Embryonic facial prominence (tissue), 1 donor: ENCODE data around the gene GALNTL6.

ENCODE experiments used
- DNase-seq: peaks from one replicate; pipeline ENCODE4 v3.0.0-alpha.2; 2016; ENCODE audit errors: extremely low spot score

The GALNTL6 gene

DNA sequence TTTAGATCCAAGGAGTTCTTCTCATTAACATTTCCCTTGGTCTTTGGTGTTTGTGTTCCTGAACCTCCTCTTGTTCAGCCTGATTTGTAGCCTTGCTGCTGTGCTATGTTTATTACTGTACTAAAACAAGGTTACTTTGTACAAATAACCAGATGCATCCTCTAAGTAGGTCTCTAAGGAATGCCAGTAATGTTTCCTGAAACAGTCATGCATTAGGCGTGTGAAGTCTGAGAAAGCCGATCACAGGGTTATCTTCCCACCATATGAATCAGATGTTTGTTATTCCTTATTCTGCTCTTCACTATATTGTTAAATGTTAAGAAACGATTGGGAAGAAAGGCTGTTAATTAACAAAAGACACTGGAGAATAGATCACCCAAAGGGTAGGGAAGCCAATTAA lies 66.9 kb downstream of the GALNTL6 start:
- no peak for DNase-seq

DNA sequence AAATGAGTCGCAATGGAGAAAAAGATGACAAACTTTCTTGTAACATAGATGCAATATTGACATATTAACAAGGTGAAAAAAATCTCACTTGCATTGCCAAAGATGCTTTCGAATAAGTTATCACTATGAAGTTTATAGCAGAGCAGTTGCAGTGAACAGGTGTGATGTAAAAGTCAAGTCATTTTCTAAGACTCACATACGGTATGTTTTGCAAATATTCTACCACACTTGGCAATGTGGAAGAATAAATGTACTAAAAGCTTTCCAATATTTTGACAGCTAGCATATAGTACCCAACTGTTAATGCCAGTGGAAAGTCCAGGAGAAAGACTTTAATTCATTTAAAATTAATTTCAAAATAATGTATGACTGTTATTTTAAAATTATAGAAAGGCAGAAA lies 76.5 kb downstream of the GALNTL6 start:
- DNase-seq, result no peak

DNA sequence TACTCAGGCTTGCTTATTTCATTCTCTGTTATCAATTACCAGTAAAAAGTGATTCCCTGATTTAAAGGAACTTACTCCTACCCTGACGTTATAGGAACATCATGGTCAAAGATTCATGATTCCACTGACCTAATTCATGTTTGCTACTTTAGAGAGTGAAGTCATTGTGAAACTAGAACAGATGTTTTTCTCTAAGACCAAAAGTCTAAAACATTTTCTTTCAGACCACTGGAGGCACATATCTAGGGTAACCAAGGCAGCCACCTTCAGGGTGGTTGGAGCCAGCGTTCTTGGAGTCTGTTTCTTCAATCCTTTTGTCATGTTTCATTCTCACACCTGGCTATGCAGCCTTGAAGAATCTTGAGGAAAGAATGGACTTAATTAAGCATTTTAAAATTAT lies 77.8 kb downstream of the GALNTL6 start:
- no peak for DNase-seq

DNA sequence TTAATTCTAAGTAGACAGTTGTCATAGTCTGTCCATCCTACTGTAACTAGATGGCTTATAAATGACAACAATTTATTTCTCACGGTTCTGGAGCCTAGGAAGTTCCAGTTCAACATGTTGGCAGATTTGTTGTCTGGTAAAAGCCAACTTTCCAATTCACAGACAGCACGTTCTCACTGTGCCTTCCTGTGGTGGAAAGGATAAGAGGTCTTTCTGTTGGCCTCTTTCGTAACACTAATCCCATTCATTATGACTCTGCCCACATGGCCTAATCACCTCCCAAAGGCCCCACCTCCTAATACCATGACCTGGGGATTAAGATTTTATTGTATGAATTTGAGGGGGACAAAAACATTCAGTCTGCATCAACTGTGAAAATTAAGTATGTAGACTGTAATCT lies 83.2 kb downstream of the GALNTL6 start:
- DNase-seq, result no peak

DNA sequence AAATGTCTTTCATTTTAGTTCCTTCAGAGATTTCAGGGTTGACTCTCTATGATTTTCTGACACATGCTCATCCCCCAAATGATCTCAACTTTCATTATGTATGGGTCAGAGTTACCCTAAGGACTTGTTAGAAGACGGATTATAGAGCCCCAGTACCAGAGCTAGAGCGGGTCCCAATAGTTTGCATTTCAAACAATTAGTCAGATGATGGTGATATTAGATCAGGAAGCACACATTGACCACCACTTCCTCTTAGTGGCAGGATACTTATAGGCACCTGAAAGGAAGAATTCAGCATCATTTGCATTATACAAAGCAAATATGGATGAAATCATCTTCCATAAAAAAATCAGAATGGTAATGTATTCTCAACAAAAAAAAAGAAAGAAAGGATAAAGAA lies 106.1 kb downstream of the GALNTL6 start:
- DNase-seq, result no peak

DNA sequence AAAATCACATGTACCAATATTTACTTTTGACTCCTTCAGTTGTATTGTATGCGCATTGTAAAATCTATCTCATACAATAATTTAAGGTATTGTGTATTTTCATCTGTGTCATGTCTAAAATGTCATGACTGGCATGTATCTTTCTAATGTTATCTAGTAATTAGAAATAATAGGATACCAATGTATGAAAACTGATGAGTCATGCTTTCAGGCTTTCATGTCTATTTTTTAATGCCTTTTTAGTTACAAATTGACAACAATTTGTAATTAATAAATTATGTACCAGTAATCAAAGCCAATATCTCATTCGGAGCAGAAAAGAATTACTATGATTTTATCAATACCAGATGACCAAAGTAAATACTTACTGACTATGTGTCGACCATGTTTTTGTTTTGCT lies 107.7 kb downstream of the GALNTL6 start:
- DNase-seq, result no peak

DNA sequence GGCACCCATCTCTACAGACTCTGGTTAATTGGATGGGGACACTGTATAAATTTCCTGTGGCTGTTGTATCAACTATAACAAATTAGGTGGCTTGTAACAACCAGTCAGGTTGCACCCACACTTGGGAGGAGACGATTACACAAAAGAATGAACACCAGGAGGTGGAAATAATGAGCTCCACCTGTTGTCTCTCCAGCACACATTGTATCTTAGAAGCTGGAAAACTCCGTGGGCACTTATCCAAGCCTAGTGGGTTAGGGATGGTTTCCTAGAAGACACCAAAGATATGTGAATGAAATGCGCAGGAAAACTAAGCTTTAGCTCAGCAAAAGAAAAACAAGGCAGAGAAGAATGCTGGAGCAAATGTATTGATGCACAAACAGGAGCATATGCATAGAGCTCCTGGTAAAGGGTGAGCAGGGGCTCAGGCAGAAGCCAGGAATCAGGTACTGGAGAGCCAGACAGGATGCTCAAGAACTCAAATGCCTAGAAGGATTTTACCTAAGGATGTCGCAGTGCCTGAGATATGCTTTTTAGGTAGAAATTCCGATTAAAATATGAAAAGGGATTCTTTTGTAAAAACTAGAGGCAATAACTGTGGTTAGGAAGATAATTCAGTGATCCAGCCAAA lies 111.7 kb downstream of the GALNTL6 start:
- DNase-seq, result no peak

DNA sequence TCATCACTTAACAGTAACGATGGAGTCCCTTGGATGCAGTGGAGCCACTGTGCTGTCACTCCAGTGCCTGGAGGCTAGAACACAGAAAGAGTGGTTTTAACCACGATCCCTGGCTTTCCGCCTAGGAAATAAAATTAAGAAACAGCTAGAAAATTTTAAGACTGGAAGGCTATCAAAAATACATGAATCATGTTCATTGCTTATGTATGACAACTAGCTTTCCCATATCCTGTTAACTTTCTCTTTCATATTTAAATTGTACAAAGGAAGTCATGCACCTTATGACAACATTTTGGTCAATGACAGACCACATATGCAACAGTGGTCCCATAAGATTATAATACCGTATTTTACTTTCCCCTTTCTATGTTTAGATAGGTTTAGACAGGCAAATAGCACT lies 115.1 kb downstream of the GALNTL6 start:
- DNase-seq, result no peak

DNA sequence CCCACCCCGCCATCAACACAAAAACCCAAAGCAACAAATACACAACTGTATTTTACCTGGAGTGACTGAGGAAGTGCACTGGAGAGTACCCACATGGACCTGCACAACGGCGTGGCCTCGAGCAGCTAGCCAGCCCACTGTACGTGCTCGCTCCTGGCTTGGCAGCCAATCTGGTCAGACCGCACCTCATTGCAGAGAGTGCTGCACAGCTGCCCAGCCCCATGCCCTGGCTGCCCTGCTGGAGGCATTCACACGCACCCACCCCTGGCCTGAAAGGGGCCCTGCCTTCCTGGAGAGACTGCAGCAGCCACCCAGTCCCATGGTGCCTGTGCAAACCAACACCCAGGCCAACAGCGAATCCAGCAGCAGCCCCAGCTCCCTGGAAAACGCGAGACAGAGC lies 116.3 kb downstream of the GALNTL6 start:
- DNase-seq, result no peak

DNA sequence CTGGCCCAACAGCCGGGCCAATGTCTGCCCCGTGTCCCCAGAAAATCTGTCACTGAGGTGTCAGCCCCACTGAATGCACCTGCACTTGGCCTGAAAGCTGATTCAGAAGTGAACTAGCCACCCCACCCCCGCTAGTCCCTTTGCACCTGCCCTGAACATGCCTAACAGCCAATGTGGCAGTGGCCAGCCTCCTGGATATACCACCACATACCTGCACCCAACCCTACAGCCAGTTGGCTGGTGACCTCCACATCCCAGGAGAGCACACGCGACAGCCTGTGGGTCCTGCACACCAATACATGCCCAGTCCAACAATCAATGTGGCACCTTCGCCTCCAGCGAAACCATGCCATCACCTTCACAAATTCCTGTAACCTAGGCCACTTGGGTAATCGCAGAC lies 116.7 kb downstream of the GALNTL6 start:
- DNase-seq, result no peak

DNA sequence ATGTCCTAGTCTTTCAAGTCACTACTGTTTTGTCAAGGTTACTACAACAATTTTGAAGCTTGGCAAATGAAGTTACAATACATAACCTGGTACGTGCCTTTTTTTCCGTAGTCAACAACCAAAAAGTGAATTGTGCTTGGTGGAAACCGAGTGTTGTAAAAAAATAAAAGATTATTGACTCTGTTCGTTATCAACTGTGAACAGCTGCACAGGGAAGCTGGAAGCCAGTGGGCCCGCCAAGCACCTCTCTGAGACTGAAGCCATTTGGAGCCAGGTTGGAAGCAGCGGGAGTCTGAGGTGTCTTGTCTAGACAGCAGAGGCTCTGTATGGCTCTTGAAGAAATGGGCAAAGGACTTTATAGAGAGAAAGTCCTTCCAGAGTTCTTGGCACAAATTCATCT lies 119.0 kb downstream of the GALNTL6 start:
- no peak for DNase-seq

DNA sequence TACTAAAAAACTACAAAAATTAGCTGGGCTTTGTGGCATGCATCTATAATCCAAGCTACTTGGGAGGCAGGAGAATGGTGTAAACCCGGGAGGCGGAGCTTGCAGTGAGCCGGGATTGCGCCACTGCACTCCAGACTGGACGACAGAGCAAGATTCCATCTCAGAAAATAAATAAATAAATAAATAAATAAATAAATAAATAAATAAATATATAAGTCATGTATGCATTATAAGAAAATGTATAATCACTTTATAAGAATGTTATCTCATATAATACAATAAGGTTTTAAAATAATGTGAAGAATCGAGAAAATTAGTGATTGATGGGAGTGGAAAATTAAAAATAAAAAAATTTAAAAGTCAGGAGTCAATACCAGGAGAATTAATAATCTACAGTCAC lies 127.5 kb downstream of the GALNTL6 start:
- DNase-seq, result no peak

DNA sequence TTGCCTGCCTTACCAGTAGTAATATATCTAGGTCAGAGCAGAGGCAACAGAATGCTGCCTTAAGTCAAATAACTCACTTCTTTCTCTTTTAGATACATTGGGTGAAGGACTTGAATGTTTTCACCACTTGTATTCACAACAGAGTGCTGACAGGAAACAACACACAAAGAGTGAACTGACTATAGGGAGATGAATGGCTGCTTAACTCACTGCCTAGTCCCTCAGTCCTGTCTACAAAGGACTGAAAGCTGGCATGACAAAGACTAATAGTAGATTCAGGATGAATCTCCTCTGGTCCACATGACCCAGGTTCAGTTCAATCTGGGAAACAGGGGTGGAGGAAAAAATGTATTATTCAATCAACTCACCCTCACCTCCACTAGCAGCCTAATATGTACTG lies 134.2 kb downstream of the GALNTL6 start:
- DNase-seq, result no peak

DNA sequence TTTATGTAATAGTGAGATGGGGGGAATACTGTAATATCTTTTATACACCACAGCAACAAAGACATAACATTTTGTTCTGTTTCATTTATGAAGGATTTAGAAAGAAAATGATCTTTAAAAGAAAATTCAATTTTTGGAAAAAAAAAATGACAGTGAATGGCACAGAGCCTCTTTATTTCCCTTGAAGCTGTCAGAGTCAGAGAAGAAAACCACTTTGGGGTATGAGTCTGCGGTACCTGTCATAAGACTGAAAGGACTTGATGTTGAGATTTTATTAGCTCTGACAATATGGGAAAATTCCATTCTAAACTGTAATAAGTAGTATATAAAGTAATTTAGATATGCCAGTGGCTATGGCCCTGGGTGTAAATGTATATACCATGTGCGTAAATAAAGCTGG lies 134.8 kb downstream of the GALNTL6 start:
- no peak for DNase-seq

DNA sequence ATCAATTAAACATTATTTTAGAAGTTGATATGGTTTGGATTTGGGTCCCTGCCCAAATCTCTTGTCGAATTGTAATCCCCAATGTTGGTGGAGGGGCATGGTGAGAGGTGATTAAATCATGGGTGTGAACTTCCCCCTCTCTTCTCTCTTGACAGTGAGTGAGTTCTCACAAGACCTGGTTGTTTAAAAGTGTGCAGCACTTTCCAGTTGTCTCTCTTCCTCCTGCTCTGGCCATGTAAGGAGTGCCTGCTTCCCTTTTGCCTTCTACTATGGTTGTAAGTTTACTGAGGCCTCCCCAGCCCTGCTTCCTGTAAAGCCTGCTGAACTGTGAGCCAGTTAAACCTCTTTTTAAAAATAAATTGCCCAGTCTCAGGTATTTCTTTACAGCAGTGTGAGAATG lies 141.4 kb downstream of the GALNTL6 start:
- DNase-seq, result no peak

DNA sequence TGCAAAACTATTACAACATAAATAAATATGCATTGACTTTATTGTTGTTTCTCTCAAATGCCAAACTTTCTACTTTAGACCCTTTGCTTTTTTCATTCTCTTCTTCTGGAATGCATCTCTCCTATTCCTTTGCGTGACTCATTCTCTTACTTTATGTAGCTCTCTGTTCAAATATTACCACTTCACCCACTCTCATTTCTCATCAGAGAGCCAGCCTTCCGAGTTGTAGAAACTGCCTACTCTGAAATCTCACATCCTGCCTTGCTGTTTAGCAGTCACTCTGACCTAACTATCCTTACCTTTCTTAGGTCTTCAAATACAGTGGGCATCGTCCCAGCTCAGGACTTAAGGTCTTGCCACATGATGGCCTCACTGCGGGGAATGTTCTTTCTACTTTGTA lies 143.5 kb downstream of the GALNTL6 start:
- no peak for DNase-seq

DNA sequence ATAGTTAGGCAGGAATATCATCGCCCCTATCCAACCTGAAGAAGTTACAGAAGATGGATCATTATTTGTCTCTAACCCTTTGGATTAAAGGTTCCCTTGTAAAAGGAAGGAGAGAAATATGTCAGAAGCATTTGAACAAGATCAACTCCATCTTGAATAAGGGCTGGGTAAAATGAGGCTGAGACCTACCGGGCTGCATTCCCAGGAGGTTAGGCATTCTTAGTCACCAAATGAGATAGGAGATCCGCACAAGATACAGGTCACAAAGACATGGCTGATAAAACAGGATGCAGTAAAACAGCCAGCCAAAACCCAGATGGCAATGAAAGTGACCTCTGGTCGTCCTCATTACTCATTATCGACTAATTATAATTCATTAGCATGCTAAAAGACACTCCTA lies 148.9 kb downstream of the GALNTL6 start:
- DNase-seq, result no peak

DNA sequence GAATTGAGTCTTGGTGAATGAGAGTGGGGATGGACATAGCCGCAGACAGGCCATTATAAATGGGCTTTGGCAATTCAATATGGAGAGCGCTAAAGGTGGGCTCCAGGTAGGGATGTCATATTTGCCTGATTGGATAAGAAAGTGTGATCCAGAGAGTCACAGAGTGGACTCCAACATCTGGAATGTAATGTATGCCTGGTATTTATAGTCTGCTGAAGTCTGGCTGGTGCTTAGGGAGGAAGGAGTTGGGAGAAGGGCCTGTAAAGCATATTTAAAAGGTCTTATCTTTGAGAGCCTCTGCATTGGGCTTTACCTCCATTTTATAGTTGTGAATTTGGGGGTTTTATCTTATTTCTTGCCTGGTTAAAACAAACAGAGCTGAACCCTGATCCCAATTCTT lies 153.2 kb downstream of the GALNTL6 start:
- no peak for DNase-seq

DNA sequence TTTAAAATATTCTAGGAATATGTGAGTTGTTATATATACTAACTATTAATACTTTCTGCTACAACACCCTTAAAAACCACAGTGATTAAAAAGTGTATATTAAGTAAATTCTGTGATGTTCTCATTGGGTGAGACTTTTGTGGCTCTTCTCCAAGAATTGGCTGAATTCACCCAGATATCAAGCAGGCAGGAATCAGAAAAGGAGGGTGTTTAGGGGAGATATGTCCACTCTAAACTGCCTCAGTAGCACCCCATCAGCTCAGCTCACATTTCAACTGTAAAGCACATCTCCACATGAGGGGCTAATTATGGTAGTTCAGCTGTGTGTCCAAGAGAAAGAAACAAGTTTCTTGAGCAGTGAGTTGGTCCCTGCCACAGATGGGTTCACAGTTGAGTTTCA lies 165.0 kb downstream of the GALNTL6 start:
- no peak for DNase-seq

DNA sequence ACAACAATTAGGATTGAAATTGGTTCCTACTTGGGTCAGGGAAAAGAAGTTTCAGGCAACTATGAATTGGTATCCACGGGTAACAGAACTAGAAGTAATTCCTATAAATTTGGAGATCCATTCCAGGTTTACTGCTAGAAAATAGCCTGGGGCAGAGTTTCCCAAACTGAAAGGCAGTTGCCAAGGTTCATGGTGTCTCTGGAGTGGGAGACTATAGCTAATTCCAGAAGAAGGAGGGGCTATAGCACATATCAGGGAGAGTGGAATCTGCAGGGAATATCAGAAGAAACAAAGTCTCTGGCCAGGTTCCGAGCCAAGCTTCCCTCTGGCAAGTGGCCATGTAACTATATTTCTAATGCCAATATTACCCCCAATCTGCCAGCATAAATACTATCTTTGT lies 166.3 kb downstream of the GALNTL6 start:
- DNase-seq, result no peak

DNA sequence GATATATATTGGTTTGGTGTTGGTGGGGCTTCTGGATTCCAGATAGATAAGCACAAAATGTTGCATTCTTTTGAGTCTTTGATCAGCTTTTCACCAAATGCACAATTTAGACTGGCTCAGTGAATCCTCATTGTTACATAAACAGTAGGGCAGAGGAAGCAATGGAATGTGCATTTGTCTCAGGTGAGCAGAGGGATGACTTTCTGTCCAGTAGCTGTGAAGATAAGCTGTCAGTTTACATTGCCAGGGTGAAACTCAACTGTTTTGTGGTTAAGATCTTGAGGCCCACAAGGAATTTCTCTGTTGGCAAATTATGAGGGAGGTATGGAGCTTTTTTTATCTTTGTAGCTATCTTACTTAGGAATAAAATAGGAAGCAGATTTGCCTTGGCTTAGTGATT lies 168.0 kb downstream of the GALNTL6 start:
- DNase-seq, result no peak

DNA sequence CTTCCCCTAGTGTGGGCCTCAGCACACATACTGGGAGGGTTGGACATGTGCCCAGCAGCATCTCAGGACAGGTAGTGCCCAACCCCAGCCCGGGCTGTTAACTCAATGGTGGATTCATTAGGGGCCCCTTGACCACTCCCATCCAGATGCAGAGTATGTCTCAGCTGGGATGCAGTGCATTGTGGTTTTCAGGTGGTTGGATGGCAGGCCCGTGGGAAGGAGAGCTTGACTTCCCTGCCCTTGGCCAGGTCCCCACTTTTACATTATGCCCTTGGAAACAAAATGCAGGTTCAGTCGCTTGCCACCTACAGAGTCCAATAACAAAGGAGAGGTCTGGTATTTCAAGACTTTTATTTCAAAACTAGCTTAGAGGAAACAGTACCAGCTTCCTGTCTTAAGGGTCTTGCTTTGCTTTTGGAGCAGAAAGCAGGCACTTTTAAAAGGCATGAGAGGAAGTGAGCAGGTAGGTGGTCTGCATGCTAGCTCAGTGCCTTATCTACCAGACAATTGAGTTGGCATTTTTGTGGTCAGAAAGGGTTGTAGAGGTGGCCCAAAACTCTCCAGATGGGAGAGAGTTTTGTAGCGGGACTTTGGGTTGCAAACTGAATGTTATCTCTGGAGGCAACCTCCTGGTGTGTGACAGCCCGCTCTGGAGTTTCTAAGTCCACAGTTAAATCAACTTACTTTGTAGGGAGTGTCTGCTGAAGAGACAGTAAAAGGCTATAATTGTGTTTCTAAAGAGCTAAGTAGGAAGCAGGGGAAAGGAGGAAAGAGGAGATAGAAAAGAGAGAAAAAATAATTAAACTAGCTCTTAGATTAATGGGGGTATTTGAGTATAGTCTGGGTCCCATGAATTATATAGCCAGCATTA lies 171.0 kb downstream of the GALNTL6 start:
- DNase-seq, result no peak

DNA sequence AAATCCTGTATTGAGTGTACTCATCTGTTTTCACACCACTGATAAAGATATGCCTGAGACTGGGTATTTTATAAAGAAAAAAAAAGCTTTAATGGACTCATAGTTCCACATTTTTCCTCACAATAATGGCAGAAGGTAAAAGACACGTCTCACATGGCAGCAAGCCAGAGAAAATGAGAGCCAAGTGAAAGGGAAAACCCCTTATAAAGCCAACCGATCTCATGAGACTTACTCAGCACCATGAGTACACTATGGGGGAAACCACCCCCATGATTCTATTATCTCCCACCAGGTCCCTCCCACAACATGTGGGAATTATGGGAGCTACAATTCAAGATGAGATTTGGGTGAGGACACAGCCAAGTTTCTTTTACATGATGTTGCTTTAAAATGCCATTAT lies 171.9 kb downstream of the GALNTL6 start:
- DNase-seq, result no peak

DNA sequence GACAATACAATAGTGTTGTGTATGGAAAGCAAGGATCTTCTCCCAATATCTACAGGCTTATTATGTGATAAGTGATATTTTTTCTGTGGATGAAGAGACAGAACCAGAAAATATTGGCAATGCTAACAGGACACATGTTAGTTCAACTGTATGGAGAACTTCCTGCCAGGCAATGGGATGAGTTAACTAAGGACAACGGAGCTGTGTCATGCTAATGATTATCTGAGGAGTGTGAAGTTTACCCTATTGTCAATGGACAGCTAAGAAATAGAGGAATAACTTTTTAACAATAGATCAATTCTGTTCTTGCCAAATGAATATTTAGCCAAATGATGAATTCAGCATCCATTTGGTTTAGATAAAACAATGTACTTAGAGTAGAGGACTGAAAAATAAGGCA lies 180.0 kb downstream of the GALNTL6 start:
- DNase-seq, result no peak
